Left ventricle myocardium inferior (tissue), 1 donor: ENCODE data around the gene SMIM20. TPM values are rescaled to one million over a fixed set of nuclear protein-coding genes. Genes with fewer than 3 reads are reported as not detected.

Source experiments
- DNase-seq: peaks from one replicate; pipeline ENCODE4 v3.0.0-alpha.2; 2020
- H3K27ac ChIP-seq: fragments of 200-600 bp; replicated peaks from 2 replicates; pipeline ENCODE4 v1.8.0; 2021
- H3K27me3 ChIP-seq: fragments of 200-600 bp; 2 replicates; pipeline ENCODE4 v1.8.0; 2021; ENCODE audit warnings: low read depth
- H3K36me3 ChIP-seq: fragments of 200-600 bp; 2 replicates; pipeline ENCODE4 v1.8.0; 2021
- H3K4me1 ChIP-seq: fragments of 200-600 bp; 2 replicates; pipeline ENCODE4 v1.8.0; 2021
- H3K4me3 ChIP-seq: fragments of 200-600 bp; 2 replicates; pipeline ENCODE4 v1.8.0; 2021; ENCODE audit warnings: mild to moderate bottlenecking, moderate library complexity
- H3K9me3 ChIP-seq: fragments of 200-600 bp; replicated peaks from 2 replicates; pipeline ENCODE4 v1.8.0; 2021
- CTCF ChIP-seq: fragments of 200-600 bp; IDR thresholded peaks from 2 replicates; pipeline ENCODE4 v1.8.0; 2021; ENCODE audit warnings: antibody characterized with exemption, mild to moderate bottlenecking, borderline replicate concordance
- intact Hi-C: fragments of 100-400 bp; cut with micrococcal nuclease; formaldehyde crosslinking; loops from one replicate; pipeline ENCODE4 v1.11.0; 2022
- total RNA-seq: library from RNA; stranded (reverse); fragmentation: NEBNext Ultra II Directional; extraction: Animal tissue kit (Norgen Biotek cat#: 25700); gene quantifications from one replicate; pipeline ENCODE4 v1.2.1, GENCODE V29; 2021
- donor health status: DM: no; HTN: yes; CAD: no; lungs with severe emphysema.

SMIM20 gene
- total RNA-seq, 1 donor from 2014 or later, result 45.4 TPM

DNA sequence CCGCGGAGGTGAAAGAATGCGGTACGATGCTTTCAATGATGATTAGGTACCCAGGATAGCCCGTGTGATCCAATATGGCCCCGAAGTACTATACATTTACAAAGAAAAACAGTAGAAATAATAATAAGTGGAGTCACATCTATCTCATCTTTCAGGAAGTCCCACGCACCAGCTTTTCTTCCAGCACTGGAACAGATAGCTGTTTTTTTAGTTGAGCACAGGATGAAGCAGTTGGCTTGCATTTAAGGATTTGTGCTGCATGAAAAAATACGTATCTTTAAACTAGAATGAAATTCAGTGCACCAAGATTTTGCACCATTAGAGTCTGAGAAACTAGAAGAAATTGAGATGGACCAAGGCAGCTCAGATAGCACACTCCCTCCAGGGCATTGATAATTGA is 44.1 kb downstream of the SMIM20 start:
- H3K36me3 ChIP-seq, result no peaks in the 10 kb centered on the region
- no peaks in the 10 kb centered on the region for H3K27me3 ChIP-seq
- no peak for TF ChIP-seq CTCF
- no peak overlapping the region for H3K27ac ChIP-seq
- H3K9me3 ChIP-seq, result no peaks in the 10 kb centered on the region
- H3K4me1 ChIP-seq, result no peaks in the 10 kb centered on the region
- no peak overlapping the region for H3K4me3 ChIP-seq
- DNase-seq, result no peak
- intact Hi-C loops, result no loop called here

GRCh38 chr4:25962393-25962792 is 48.4 kb downstream of the SMIM20 start:
- Histone ChIP-seq H3K36me3 (no peaks in the 10 kb centered on the region), H3K27ac (no peak overlapping the region), H3K4me1 (no peaks in the 10 kb centered on the region), H3K4me3 (no peak overlapping the region), H3K27me3 (no peaks in the 10 kb centered on the region), H3K9me3 (no peaks in the 10 kb centered on the region)
- intact Hi-C loops, result no loop called here
- DNase-seq, result no peak
- no peak for TF ChIP-seq CTCF

DNA sequence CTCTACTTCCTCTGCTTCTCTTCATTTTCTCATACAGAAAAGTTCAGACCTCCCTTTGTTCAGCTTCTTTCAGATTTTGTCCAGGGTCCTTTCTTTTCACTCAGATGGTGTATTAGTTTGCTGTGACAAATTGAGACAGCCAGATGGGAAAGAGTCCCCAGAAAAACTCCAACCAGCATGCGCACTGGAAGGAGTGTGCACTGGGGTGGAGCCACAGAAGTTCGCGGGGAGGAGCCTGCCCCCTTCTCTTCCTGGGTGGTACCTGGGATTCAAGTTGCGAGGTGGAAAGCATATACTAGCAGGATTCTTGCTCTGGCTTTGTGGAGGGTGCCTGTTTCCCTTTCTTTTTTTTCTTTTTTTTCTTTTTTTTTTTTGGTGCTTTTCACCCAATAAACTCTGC is 51.6 kb downstream of the SMIM20 start:
- Histone ChIP-seq H3K4me3 (no peak overlapping the region), H3K9me3 (no peaks in the 10 kb centered on the region), H3K27me3 (no peaks in the 10 kb centered on the region), H3K4me1 (peaks cover 7% of the 10 kb centered on the region), H3K36me3 (no peaks in the 10 kb centered on the region), H3K27ac (no peak overlapping the region)
- intact Hi-C loops, result no loop called here
- no peak for TF ChIP-seq CTCF
- DNase-seq, result no peak

DNA sequence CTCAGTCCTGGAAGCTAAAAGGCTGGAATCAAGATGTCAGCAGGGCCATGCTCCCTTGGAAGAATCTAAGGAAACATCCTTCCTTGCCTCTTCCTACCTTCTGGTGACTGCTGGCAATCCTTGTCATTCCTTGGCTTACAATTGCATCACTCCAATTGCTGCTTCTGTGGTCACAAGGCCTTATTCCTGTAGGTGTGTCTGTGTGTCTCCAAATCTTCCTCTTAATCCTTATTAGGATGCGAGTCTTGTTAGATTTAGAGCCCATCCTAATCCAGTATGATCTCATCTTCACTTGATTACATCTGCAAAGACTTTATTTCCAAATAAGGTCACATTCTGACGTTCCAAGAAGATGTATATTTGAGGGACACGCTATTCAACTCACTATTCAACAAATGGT is 52.2 kb downstream of the SMIM20 start:
- no peak for DNase-seq
- Histone ChIP-seq H3K36me3 (no peaks in the 10 kb centered on the region), H3K4me3 (no peak overlapping the region), H3K27me3 (no peaks in the 10 kb centered on the region), H3K9me3 (no peaks in the 10 kb centered on the region), H3K27ac (no peak overlapping the region), H3K4me1 (peaks cover 13% of the 10 kb centered on the region)
- intact Hi-C loops, result no loop called here
- TF ChIP-seq CTCF, result no peak

- Histone ChIP-seq H3K27ac (peak overlapping the region; percentile 45), H3K9me3 (no peaks in the 10 kb centered on the region), H3K27me3 (no peaks in the 10 kb centered on the region), H3K36me3 (no peaks in the 10 kb centered on the region), H3K4me3 (no peak overlapping the region), H3K4me1 (peaks cover 28% of the 10 kb centered on the region)
- DNase-seq, result no peak
- TF ChIP-seq CTCF, result no peak
- intact Hi-C loops, result no loop called here
Measured at GRCh38 chr4:25969374-25970155, 55.5 kb downstream of the SMIM20 start.
